SK-N-MC (cell line): ENCODE data around the gene MTUS2.

Experiments
- EZH2 ChIP-seq: fragments of 200-600 bp; sonication (generic); IDR thresholded peaks from one replicate; pipeline ENCODE4 v1.6.1; 2017; ENCODE audit warnings: antibody characterized with exemption
- FOXP2 ChIP-seq: optimal IDR thresholded peaks from 2 replicates; pipeline ENCODE3; 2011; ENCODE audit warnings: mild to moderate bottlenecking, moderate library complexity; ENCODE audit not compliant: insufficient read depth; ENCODE audit errors: extremely low read length, control extremely low read depth
- POLR2AphosphoS5 ChIP-seq: IDR thresholded peaks from 2 replicates; pipeline ENCODE4 v1.6.1; 2012; ENCODE audit warnings: mild to moderate bottlenecking, low read depth, low read length, borderline replicate concordance

- no peak for TF ChIP-seq POLR2AphosphoS5
- TF ChIP-seq EZH2 = no peak
- TF ChIP-seq FOXP2 = no peak
Observed at GRCh38 chr13:29260684-29261083, 440.5 kb downstream of the MTUS2 start.
